T-helper 17 cell (primary cell): ENCODE results near the gene TEX19. TPM values are rescaled to one million over a fixed set of nuclear protein-coding genes. Genes with fewer than 3 reads are reported as not detected.
A peak's percentile ranks its signal among the peaks of the same experiment; 100 is the strongest.

Source experiments
- ATAC-seq: fragments of 150-1000 bp; cut with Tn5 transposase; 2 replicates; pipeline ENCODE4 v1.10.0; 2021; ENCODE audit warnings: mild to moderate bottlenecking, moderate library complexity
- DNase-seq, 3 donors: peaks; one replicate each; pipeline versions ENCODE4 v3.0.0 to v3.0.0-alpha.2; 2020 to 2021
- H3K9me3 ChIP-seq: one replicate; pipeline ENCODE4 v1.7.0; 2013; ENCODE audit warnings: low read length, mild to moderate bottlenecking; ENCODE audit not compliant: control insufficient read depth, poor library complexity, severe bottlenecking
- H3K27ac Mint-ChIP-seq: one replicate; pipeline ENCODE4 v1.8.0; 2022; ENCODE audit warnings: mild to moderate bottlenecking, moderate library complexity, mixed read lengths
- H3K27me3 Mint-ChIP-seq: one replicate; pipeline ENCODE4 v1.8.0; 2022; ENCODE audit warnings: mixed read lengths
- H3K36me3 Mint-ChIP-seq: one replicate; pipeline ENCODE4 v1.8.0; 2022; ENCODE audit warnings: low read depth, mixed read lengths
- H3K4me1 Mint-ChIP-seq: one replicate; pipeline ENCODE4 v1.8.0; 2022; ENCODE audit warnings: mild to moderate bottlenecking, mixed read lengths
- H3K4me3 Mint-ChIP-seq: one replicate; pipeline ENCODE4 v1.8.0; 2022; ENCODE audit warnings: mild to moderate bottlenecking, moderate library complexity, mixed read lengths
- total RNA-seq, 4 donors: library from RNA in 2 of 4; stranded (reverse) in 2 of 4; gene quantifications; one replicate each; pipeline ENCODE4 v1.2.3 and lab custom pipeline; 2022 to 2026

TEX19 gene, protein sequence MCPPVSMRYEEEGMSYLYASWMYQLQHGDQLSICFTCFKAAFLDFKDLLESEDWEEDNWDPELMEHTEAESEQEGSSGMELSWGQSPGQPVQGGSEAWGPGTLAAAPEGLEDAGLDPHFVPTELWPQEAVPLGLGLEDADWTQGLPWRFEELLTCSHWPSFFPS
- total RNA-seq = not detected
- 0 reads per million in 2 donors for total RNA-seq (lab: John Stamatoyannopoulos, UW)

DNA sequence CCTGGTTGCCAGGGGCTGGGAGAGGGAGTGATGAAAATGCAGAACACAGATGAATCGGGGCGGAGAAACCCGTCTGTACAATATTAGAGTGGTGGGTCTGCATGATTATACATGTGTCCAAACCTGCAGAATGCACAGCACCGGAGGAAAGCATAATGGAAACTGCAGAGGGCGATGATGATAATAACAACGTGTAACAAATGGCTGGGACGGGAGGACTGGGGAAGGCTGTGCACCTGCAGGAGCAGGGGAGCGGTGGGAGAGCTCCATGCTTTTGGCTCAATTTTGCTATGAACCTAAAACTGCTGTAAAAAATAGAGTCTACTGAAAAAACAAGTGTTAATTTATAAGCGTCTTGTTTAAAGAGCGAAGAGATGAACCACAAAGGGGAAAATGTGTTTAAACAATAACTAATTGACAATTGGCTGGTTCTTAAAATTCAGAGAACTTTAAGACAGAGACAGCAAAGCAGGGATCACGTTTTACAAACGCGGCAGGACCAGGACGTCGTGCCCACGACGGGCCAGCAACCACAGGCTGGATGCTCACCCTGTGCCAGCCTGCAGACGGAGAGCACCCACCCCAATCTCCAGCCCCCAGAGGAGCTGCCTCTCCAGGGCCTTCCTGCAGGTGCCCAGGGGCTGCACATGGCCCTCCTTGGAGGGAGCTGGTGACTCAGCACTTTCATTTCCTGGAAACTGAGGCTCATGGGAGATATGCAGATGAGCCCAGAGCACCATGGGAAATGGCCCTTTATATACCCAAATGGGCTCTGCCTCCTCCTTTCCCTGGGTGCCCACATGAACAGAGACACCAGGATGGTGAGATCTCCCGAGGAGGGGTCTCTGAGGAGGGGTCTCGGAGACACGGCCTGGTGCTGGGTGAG is at the start of gene TEX19:
TEX19 (plus strand) TSS at position 783 of the 886 bp plus-strand sequence. CDS start 2,904 bp downstream, outside the sequence.
- H3K9me3 ChIP-seq = no peaks in the 10 kb centered on the region
- no peak for DNase-seq
- Mint-ChIP-seq H3K27ac (peak within 1 kb of the TSS; percentile 54), H3K27me3 (peaks cover 20% of the 10 kb centered on the region), H3K4me3 (peak within 1 kb of the TSS; percentile 66), H3K4me1 (peaks cover 6% of the 10 kb centered on the region), H3K36me3 (peaks cover 8% of the 10 kb centered on the region)
- ATAC-seq = peak; percentile 83

DNA sequence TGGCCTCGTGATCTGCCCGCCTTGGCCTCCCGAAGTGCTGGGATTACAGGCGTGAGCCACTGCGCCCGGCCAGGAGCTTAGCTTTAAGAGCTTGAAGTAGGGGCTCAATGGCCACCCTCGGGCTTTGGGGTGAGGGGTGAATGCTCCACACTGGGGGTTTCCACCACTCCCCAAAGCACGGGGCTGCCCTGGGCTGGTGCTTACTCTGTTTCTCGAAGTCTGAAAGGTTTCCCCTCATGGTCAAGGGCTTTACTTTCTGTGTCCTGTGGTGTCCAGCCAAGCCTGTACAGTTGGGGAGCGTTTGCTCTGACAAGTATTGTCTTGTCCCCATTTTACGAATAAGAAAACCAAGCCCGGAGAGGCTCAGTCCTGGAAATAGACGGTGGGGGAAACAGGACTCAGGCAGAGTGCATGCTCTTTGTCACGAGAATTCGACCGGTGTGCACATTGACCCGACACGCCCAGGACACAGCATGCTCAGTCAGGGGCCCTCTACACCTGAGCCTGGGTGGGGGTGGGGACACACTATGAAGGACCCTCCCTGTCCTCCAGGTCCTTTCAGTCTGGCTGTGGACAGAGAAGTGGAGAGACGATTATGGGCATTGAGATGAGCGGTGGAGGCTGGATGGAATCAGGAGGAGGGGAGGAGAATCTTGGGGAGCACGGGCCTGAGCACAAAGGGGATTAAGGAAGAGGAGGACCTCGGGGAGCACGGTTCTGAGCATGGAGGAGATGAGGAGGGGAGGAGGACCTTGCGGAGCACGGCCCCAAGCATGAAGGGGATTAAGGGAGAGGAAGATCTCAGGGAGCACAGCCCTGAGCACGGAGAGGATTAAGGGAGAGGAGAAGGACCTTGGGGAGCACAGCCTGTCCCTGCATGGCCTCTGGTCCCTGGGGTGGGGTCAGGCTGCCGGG is 49.1 kb upstream of the TEX19 start:
- ATAC-seq = no peak
- H3K36me3 Mint-ChIP-seq = peaks cover 2% of the 10 kb centered on the region
- H3K27me3 Mint-ChIP-seq = no peaks in the 10 kb centered on the region
- no peaks in the 10 kb centered on the region for H3K9me3 ChIP-seq
- H3K27ac Mint-ChIP-seq = peak overlapping the region; percentile 69
- DNase-seq = no peak
- H3K4me3 Mint-ChIP-seq = no peak overlapping the region
- peaks cover 15% of the 10 kb centered on the region for H3K4me1 Mint-ChIP-seq

DNA sequence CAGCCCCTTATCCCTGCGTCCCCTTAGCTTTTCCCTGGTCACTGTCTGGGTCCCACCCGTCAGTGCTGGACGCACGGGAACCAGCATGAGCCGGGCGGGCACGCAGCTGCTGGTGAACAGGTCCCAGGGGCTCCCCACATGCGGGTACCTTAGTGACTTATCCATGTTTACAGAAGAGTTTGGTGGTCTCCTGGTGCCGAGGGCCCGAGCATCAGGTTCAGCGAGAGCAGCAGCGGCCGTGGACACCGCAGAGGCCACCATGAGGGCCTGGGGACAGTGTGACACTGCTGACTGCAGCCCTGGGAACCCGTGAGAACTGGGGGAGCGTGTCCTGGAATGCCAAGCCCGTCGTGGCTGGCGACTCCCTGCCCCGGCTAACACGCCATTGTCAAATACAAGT is 48.2 kb upstream of the TEX19 start:
- Mint-ChIP-seq H3K27me3 (no peaks in the 10 kb centered on the region), H3K4me1 (peaks cover 22% of the 10 kb centered on the region), H3K36me3 (peaks cover 2% of the 10 kb centered on the region), H3K4me3 (no peak overlapping the region), H3K27ac (peak overlapping the region; percentile 69)
- no peaks in the 10 kb centered on the region for H3K9me3 ChIP-seq
- no peak for DNase-seq
- no peak for ATAC-seq

DNA sequence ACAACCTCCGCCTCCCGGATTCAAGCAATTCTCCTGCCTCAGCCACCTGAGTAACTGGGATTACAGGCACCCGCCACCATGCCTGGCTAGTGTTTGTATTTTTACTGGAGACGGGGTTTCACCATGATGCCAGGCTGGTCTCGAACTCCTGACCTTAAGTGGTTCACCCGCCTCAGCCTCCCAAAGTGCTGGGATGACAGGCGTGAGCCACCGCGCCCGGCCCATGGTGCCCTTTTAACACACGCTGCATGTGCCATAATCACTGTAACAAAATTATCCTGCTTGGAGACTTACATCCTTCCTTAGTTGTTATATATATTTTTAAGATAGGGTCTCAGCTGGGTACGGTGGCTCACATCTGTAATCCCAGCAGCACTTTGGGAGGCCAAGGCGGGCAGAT is 47.1 kb upstream of the TEX19 start:
- Mint-ChIP-seq H3K27ac (no peak overlapping the region), H3K36me3 (peaks cover 2% of the 10 kb centered on the region), H3K27me3 (no peaks in the 10 kb centered on the region), H3K4me3 (no peak overlapping the region), H3K4me1 (peaks cover 23% of the 10 kb centered on the region)
- no peaks in the 10 kb centered on the region for H3K9me3 ChIP-seq
- DNase-seq (no peak), ATAC-seq (no peak)

DNA sequence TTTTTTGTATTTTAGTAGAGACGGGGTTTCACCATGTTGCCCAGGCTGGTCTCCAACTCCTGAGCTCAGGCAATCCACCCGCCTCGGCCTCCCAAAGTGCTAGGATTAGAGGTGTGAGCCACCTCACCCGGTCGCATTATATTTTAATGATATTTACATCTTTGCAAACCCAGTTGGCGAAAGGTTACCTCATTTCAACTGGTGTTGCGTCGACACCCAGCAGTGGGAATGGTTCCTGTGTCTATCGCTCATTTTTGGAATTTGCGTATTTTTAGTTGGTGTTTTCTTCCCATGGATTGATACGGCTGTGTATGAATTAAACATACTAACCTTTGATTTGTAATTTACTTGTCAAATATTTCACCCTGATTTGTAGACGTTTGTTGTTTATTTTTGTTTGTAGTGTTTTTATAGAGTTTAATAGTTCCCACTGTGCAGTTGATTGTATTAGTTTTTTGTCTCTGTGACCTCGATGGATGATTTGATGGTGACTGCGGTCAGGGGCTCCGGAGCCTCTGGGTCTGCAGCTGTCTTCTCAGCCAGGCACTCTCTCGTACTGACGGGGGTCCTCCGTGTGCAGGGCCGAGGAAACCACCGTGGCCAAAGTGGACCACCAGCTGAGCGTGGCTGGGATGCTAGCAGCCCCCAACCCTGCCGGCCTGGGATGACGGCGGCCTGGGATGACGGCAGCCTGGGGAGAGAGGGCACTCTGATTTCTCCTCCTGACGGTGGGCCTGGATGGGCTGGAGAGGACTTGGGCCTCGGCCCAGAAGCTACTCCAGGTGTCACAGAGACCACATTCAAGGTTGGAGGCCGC is 45.6 kb upstream of the TEX19 start:
- Mint-ChIP-seq H3K27ac (no peak overlapping the region), H3K36me3 (peaks cover 2% of the 10 kb centered on the region), H3K4me1 (peaks cover 23% of the 10 kb centered on the region), H3K27me3 (no peaks in the 10 kb centered on the region), H3K4me3 (no peak overlapping the region)
- no peak for DNase-seq
- H3K9me3 ChIP-seq = no peaks in the 10 kb centered on the region
- ATAC-seq = no peak

DNA sequence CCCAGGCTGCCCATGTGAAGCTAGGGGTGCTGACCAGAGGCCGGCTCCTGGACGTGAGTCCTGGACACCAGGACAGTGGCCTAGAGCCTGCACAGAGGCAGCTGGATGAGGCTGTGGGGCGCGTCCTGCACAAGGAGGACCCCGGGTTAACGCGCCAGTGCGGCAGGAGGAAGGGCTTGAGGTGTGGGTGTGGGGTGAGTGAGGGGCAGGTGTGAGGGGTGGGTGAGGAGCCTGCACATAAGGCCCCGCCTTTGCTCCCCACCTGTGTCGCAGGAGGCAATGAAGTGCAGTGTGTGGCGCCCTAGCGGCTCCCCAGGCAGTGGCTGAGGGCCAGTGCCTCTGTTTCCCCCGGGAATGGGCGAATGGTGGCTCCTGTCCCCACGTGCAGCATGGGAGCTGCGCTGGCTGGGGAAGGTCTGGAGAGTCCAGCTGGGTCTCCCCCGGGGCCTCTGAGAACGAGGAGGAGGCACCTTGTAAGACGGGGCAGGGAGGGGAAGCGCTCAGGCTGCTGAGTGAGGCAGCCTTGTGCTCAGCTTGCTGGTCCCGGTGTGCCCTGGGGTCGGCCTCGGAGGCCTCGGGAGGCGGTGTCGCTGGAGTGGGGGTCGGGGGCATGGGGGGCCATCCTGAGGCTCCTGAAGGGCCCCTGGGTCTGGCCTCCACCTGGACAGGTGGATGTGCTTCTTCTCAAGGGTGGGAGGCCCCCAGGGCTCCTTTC is 44.9 kb upstream of the TEX19 start:
- Mint-ChIP-seq H3K4me3 (peak overlapping the region; percentile 53), H3K4me1 (peaks cover 23% of the 10 kb centered on the region), H3K36me3 (no peaks in the 10 kb centered on the region), H3K27ac (no peak overlapping the region), H3K27me3 (no peaks in the 10 kb centered on the region)
- no peak for DNase-seq
- no peak for ATAC-seq
- H3K9me3 ChIP-seq = no peaks in the 10 kb centered on the region

DNA sequence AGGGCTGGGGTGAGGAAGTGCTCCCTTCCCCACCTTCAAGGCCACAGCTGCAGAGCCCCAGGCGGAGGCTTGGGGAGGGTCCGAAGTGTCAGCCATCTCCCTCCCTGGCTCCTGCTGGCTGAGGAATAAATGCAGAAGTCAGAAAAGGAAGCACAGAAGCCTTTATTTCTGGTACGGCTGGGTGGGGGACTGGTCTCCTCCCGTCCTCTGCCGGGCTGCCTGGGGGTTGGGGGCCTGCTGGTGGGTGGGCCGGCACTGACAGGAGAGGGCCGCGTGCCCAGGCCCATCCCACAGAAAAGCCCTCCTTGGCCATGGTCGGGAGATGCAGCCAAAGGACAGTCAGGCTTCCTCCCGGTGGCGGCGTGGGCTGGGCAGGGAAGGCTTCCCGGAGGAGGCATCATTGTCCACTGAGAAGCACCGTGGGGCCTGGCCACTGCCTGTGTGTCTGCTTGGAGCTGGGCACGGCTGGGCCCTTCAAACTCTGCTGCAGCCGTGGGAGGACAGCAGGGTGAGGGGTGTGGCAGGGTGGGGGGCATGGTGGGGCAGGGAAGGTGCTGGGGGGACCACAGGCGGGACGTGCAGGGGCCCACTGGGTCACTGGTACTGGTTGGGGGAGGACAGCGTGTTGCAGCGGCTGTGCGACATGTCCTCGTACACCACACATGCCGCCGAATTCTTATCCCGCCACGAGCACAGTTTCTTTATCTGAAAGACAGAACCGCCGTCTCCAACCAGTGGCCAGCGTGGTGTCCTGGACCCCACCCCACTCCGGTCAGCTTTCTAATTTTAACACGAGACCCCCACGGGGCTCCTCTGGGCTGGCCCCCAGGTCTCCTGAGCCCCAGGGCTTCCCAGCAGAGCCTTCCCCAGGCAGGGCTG is 44.1 kb upstream of the TEX19 start:
- Mint-ChIP-seq H3K36me3 (no peaks in the 10 kb centered on the region), H3K4me1 (peaks cover 23% of the 10 kb centered on the region), H3K27ac (peak overlapping the region; percentile 84), H3K27me3 (no peaks in the 10 kb centered on the region), H3K4me3 (peak overlapping the region; percentile 94)
- no peak for DNase-seq
- H3K9me3 ChIP-seq = no peaks in the 10 kb centered on the region
- no peak for ATAC-seq

DNA sequence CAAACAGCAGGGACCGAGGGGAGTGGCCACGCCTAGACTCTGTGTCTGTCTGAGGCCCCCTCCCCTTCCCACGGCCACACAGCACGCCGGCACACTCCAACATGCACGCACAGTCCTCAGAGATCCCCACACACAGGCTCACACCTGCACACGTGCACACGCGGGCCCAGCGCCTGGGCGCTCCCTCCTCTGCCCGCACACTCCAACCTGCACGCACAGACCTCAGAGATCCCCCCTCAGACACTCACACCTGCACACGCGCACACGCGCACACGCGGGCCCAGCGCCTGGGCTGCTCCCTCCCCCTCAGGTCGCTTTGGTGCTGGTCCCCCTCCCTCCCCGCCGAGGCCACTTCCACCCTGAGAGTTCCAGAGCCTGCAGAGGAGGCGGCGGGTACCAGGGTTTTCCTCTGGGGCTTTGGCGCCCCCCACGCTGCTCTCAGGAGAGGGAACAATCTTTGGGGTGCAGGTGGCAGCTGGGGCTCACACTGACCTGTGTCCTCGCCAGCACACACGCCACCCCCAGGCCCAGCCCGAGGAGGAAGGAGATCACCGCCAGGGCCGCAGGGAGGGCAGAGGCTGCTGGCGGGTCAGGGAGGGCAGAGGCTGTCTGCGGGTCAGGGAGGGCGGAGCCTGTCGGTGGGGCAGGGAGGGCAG is 43.2 kb upstream of the TEX19 start:
- DNase-seq (peak in 1 of 3 donors; percentile 31), ATAC-seq (peak; percentile 63)
- Mint-ChIP-seq H3K4me3 (peak overlapping the region; percentile 94), H3K4me1 (peaks cover 19% of the 10 kb centered on the region), H3K27ac (peak overlapping the region; percentile 84), H3K36me3 (no peaks in the 10 kb centered on the region), H3K27me3 (no peaks in the 10 kb centered on the region)
- H3K9me3 ChIP-seq = no peaks in the 10 kb centered on the region

DNA sequence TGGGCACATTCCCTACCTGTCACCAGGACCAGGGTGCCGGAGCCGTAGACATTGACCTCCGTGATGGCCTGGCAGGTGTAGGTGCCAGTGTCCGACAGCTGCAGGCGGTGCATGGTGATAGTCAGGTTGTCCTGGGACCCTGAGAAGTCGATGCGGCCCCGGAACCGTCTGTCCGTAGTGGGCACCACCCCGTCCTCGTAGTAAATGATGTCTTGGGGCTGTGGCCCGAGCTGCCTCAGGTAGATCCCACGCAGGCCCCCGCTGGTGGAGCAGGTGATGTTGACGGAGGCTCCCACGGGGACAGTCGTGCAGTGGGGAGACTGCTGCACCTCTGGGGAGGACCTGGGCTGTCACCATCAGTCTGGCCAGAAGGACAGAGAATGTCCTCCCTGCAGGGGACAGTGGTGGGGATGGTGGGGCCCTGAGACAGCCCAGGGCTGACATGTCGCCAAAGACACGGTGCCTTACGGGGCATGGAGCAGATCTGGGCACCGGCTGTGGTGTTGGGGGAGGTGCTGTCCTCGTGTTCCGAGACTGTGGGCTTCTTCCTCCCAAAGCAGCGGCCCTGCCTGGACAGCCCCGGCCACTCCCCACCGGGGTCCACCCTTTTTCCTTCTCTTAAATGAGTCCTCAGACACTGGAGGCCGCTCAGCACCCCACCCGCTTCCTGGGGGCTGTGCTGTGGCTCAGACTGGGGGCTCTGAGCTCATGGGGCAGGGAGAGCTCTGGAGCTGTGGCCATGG is 42.2 kb upstream of the TEX19 start:
- H3K9me3 ChIP-seq = no peaks in the 10 kb centered on the region
- Mint-ChIP-seq H3K27ac (peak overlapping the region; percentile 84), H3K4me3 (peak overlapping the region; percentile 94), H3K36me3 (no peaks in the 10 kb centered on the region), H3K27me3 (no peaks in the 10 kb centered on the region), H3K4me1 (peaks cover 22% of the 10 kb centered on the region)
- DNase-seq (no peak), ATAC-seq (peak; percentile 12)

DNA sequence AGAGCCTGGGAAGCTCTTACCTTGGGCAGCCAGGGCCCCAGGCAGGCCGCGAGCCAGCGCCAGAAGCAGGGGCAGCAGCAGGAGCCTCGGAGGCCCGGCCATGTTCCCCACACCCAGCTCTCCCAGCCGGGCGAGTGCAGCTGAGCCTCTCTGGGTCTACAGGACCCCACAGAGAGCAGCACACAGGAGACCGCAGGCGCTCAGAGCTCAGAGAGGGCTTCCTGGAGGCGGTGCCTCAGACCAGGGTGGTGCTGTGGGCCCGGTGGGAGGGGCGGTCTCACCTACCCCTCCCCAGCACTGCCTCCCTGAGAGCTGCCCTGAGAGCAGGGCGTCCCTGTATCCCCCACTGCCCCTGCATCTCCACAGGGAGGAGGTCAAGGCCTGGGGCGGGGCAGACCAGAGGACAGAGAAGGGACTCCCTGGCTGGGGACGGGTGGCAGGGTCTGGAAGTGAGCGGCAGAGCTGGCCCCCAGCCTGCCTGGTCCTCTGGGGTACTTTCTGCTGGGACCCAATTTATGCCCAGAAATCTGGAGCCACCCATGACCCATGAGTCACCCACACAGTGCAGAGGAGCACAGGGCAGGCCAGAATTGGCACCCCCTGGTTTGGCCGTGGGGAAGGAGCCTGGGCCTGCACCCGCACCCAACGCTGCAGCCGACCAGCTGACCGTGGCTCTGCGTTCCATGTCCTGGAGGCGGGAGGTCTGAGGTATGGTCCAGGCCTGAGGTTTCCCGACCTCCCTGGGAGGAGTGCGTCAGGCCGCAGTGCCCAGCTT is 41.5 kb upstream of the TEX19 start, which contains the start of gene CD7:
CD7 (minus strand) TSS at position 215 of the 775 bp plus-strand sequence; CDS start at position 102, 113 bp downstream.
- peak within 1 kb of the TSS; percentile 84 for H3K27ac Mint-ChIP-seq
- no peaks in the 10 kb centered on the region for H3K36me3 Mint-ChIP-seq
- ATAC-seq (peak; percentile 73), DNase-seq (peak in 2 of 3 donors; percentile 39 to 59)
- peaks cover 22% of the 10 kb centered on the region for H3K4me1 Mint-ChIP-seq
- no peaks in the 10 kb centered on the region for H3K9me3 ChIP-seq
- H3K27me3 Mint-ChIP-seq = no peaks in the 10 kb centered on the region
- H3K4me3 Mint-ChIP-seq = peak within 1 kb of the TSS; percentile 94
